ENCODE results near the gene LZTR1.
A peak's percentile ranks its signal among the peaks of the same experiment; 100 is the strongest.

The LZTR1 gene

DNA sequence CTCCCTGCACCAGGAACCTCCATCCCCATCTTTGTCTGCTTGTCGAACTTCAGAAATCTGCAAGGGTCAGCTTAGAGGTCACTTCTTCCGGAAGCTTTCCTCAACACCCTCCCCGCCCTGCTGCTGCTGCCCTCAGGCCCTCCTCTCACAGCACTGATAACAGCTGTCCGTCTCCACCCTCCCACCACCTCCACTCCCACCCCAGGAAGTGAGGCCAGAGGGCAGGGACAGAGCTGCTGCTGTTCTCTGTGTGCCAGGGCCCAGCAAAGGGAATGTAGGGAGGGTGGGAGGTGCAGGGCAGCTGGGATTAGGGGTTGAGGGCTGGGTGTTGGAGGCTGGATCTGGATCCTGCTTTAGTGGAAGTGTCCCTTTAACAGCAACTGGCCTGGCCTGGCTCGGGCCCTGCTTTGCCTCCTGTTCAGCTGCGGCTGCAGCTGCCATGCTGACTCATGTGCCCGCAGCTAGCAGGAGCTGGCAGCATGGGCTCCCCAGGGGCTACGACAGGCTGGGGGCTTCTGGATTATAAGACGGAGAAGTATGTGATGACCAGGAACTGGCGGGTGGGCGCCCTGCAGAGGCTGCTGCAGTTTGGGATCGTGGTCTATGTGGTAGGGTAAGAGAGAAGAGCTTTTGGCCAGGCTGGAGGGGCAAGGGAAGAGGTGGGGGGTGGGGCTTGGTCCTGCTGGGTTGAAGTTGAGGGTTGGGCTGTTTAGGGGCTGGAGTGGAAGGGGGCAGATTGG is 32.8 kb downstream of the LZTR1 start, which contains the start of gene P2RX6:
Gene P2RX6 (plus strand): TSS at position 440 of the 740 bp plus-strand sequence. CDS start 10 bp downstream, at position 450.
- DNase-seq = peak; percentile 76
- H3K27me3 ChIP-seq (ENCODE audit: insufficient read depth, low read depth, severe bottlenecking) = no peaks in the 10 kb centered on the region
- no peaks in the 10 kb centered on the region for H3K9me3 ChIP-seq (ENCODE audit: severe bottlenecking)
- peaks cover 4% of the 10 kb centered on the region; the same call in 1 of the 2 replicates for H3K36me3 ChIP-seq
- peak within 1 kb of the TSS; percentile 86 for H3K27ac ChIP-seq
- peak within 1 kb of the TSS; percentile 67 for H3K4me3 ChIP-seq (ENCODE audit: low read depth, low read length)
- TF ChIP-seq, protein P1, sequence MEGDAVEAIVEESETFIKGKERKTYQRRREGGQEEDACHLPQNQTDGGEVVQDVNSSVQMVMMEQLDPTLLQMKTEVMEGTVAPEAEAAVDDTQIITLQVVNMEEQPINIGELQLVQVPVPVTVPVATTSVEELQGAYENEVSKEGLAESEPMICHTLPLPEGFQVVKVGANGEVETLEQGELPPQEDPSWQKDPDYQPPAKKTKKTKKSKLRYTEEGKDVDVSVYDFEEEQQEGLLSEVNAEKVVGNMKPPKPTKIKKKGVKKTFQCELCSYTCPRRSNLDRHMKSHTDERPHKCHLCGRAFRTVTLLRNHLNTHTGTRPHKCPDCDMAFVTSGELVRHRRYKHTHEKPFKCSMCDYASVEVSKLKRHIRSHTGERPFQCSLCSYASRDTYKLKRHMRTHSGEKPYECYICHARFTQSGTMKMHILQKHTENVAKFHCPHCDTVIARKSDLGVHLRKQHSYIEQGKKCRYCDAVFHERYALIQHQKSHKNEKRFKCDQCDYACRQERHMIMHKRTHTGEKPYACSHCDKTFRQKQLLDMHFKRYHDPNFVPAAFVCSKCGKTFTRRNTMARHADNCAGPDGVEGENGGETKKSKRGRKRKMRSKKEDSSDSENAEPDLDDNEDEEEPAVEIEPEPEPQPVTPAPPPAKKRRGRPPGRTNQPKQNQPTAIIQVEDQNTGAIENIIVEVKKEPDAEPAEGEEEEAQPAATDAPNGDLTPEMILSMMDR (IDR thresholded peaks at IDR 0.05; ENCODE audit: low read depth, low read length) = no peak

DNA sequence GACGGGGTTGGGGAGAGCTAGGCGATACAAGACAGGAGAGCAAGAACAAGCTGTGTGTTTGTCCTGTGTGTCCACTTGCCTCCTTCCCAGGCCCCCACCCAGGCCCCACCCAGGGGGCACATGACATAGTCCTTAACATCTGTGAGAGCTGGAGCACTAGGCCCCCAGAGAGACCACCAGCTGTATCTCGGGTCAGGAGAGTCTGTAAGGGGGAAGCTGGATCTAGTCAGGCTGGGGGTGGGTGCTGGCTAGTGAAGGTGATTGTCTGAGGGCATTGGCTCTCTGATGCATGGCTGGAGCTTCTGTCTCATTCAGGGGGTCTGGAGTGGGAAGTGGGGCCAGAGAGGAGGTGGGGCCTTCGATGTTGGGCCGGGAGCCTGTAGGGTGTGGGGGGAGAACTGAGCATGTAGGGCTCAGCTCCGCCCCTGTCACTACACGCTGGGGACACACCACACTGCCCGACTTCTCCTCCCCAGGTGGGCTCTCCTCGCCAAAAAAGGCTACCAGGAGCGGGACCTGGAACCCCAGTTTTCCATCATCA is 33.4 kb downstream of the LZTR1 start:
- Histone ChIP-seq H3K27ac (peak overlapping the region; percentile 69), H3K36me3 (no peaks in the 10 kb centered on the region; the same call in 1 of the 2 replicates), H3K27me3 (ENCODE audit: insufficient read depth, low read depth, severe bottlenecking) (no peaks in the 10 kb centered on the region), H3K9me3 (ENCODE audit: severe bottlenecking) (no peaks in the 10 kb centered on the region), H3K4me3 (ENCODE audit: low read depth, low read length) (no peak overlapping the region)
- no peak for DNase-seq
- TF ChIP-seq, protein P1 (IDR thresholded peaks at IDR 0.05; ENCODE audit: low read depth, low read length) = no peak

- no peak for DNase-seq
- Histone ChIP-seq H3K4me3 (ENCODE audit: low read depth, low read length) (no peak overlapping the region), H3K36me3 (no peaks in the 10 kb centered on the region), H3K27ac (no peak overlapping the region), H3K9me3 (ENCODE audit: severe bottlenecking) (no peaks in the 10 kb centered on the region), H3K27me3 (ENCODE audit: insufficient read depth, low read depth, severe bottlenecking) (no peaks in the 10 kb centered on the region)
- TF ChIP-seq, protein P1 (IDR thresholded peaks at IDR 0.05; ENCODE audit: low read depth, low read length) = no peak
Measured at GRCh38 chr22:21016644-21017420, 34.7 kb downstream of the LZTR1 start.

DNA sequence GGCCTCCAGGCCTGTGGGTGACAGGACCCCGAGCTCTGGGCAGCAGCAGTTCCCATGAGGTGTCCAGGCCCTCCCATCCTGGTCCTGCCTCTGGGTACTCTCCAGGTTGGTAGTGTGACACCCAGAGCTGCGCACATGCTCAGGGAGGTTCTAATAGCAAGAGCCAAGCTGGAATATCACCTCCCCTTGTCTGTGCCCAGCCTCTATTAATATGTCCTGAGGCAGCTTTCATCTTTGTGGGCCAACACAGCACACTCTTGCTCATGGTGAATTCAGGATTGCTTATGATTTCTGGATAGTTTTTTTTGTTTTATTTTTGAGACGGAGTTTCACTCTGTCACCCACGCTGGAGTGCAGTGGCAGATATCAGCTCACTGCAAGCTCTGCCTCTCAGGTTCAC is 36.2 kb downstream of the LZTR1 start:
- Histone ChIP-seq H3K27me3 (ENCODE audit: insufficient read depth, low read depth, severe bottlenecking) (no peaks in the 10 kb centered on the region), H3K27ac (no peak overlapping the region)
- no peak for DNase-seq

DNA sequence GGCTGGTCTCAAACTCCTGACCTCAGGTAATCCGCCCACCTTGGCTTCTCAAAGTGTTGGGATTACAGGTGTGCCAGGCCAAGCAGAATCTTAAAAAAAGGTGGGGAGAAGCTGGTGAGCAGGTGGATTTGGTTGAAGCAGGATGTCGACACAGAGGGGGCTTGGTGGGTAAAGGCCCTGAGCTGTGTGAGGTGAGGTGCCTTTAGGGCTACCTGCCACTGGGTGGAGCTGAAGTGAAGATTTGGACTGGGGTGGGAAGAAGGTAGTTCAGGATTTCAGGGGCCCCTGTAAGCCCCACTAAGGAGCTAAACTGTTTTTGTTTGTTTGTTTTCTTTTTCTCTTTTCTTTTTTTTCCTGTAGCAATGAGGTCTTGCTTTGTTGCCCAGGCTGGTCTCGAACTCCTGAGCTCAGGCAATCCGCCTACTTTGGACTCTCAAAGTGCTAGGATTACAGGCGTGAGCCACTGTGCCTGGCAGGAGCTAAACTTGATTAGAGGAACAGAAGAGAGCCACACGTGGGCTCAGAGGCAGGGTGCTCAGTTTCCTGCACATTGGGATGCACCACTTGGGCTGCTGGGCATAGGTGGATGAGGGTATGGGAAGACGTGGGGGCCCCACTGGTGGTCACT is 38.8 kb downstream of the LZTR1 start:
- peak; percentile 58 for DNase-seq
- TF ChIP-seq, protein P1 (IDR thresholded peaks at IDR 0.05; ENCODE audit: low read depth, low read length) = peak; percentile 81
- no peaks in the 10 kb centered on the region for H3K36me3 ChIP-seq

More for the DNA sequence above, 36.2 kb downstream of the LZTR1 start:
- no peaks in the 10 kb centered on the region for H3K9me3 ChIP-seq (ENCODE audit: severe bottlenecking)
- H3K36me3 ChIP-seq = no peaks in the 10 kb centered on the region
- no peak overlapping the region for H3K4me3 ChIP-seq (ENCODE audit: low read depth, low read length)
- TF ChIP-seq, protein P1 (IDR thresholded peaks at IDR 0.05; ENCODE audit: low read depth, low read length) = no peak

More for the DNA sequence above, 38.8 kb downstream of the LZTR1 start:
- H3K27me3 ChIP-seq (ENCODE audit: insufficient read depth, low read depth, severe bottlenecking) = no peaks in the 10 kb centered on the region
- H3K4me3 ChIP-seq (ENCODE audit: low read depth, low read length) = no peak overlapping the region
- no peak overlapping the region for H3K27ac ChIP-seq
- no peaks in the 10 kb centered on the region for H3K9me3 ChIP-seq (ENCODE audit: severe bottlenecking)
